PC-3 (cell line): Measurements from ENCODE around the gene CLIC5.

Experiments
- CTCF ChIP-seq: fragments of 300-600 bp; sonication (generic); conservative IDR thresholded peaks from 2 replicates; pipeline ENCODE4 v1.5.1; 2017; ENCODE audit warnings: antibody characterized with exemption, low read depth, mild to moderate bottlenecking, low read length
- EZH2 ChIP-seq: fragments of 300-600 bp; sonication (generic); IDR thresholded peaks from one replicate; pipeline ENCODE4 v1.6.1; 2017; ENCODE audit warnings: antibody characterized with exemption, mild to moderate bottlenecking, low read length; ENCODE audit not compliant: unreplicated experiment
- EZH2phosphoT487 ChIP-seq: fragments of 300-600 bp; sonication (generic); IDR thresholded peaks from 2 replicates; pipeline ENCODE4 v1.6.1; 2018; ENCODE audit warnings: mild to moderate bottlenecking, antibody characterized with exemption, low read length, borderline replicate concordance

GRCh38 chr6:46058951-46059350 is 43.3 kb upstream of the CLIC5 start:
- TF ChIP-seq CTCF (no peak), EZH2phosphoT487 (no peak), EZH2 (no peak)
